Thyroid gland (tissue), 4 donors: ENCODE results near the gene MAP3K19. TPM values are rescaled to one million over a fixed set of nuclear protein-coding genes. Genes with fewer than 3 reads are reported as not detected.
"Not testable (repeated sequence)": the region's sequence is repeated elsewhere in the genome, so short reads cannot be mapped to it uniquely, and the experiment has no call there.

Experiments
- DNase-seq, 2 donors: peaks; one replicate each; pipeline ENCODE4 v3.0.0-alpha.2; 2019
- H3K27ac ChIP-seq, 3 donors: fragments of 200-600 bp; sonication (generic); 1 replicate in 2 of 3; 2 replicates in 1 of 3; pipeline ENCODE4 v1.5.1; 2016 to 2019; ENCODE audit warnings: mild to moderate bottlenecking in 1 of 3, moderate library complexity in 1 of 3
- H3K27me3 ChIP-seq: fragments of 200-600 bp; sonication (generic); one replicate; pipeline ENCODE4 v1.5.1; 2019
- H3K36me3 ChIP-seq, 2 donors: fragments of 200-600 bp; sonication (generic); one replicate each; pipeline ENCODE4 v1.5.1; 2016 to 2019
- H3K4me1 ChIP-seq, 2 donors: fragments of 200-600 bp; sonication (generic); one replicate each; pipeline ENCODE4 v1.5.1; 2017 to 2019
- H3K4me3 ChIP-seq, 3 donors: fragments of 200-600 bp; sonication (generic); replicated peaks in 1 of 3; 1 replicate in 2 of 3; 2 replicates in 1 of 3; pipeline ENCODE4 v1.5.1; 2016; ENCODE audit warnings: mild to moderate bottlenecking in 1 of 3
- H3K9me3 ChIP-seq: fragments of 200-600 bp; sonication (generic); one replicate; pipeline ENCODE4 v1.5.1; 2017
- POLR2A ChIP-seq, 2 donors: fragments of 450-650 bp; IDR thresholded peaks; one replicate each; pipeline ENCODE4 v1.6.1; 2017; ENCODE audit warnings: antibody characterized with exemption in 2 of 2, mild to moderate bottlenecking in 2 of 2, moderate library complexity in 1 of 2
- WGBS, 2 donors: methylation state at CpG; one replicate each; pipeline ENCODE4 v1.1.5; 2017; 5-methylcytosine and 5-hydroxymethylcytosine counted together
- intact Hi-C: fragments of 100-400 bp; cut with DNase I; formaldehyde crosslinking; loops from one replicate; pipeline ENCODE4 v1.15.1; 2023
- total RNA-seq, 4 donors: library from RNA; depleted of rRNA; stranded (reverse); fragments of >200 nt; gene quantifications; one replicate each; pipeline ENCODE4 v1.2.3, GENCODE V29; 2016
- TF ChIP-seq, protein P1 (sequence below), 6 experiments: fragments of 200-600 bp in 3 of 6; fragments of 450-650 bp in 3 of 6; sonication (generic) in 3 of 6; IDR thresholded peaks; one replicate each; pipeline ENCODE4 v1.5.1; 2016 to 2019; ENCODE audit warnings: antibody characterized with exemption in 6 of 6, mild to moderate bottlenecking in 2 of 6, inconsistent platforms in 1 of 6, moderate library complexity in 1 of 6

Gene MAP3K19
- total RNA-seq, 4 donors from 2014 or later: 0.15 TPM; not detected in 3

DNA sequence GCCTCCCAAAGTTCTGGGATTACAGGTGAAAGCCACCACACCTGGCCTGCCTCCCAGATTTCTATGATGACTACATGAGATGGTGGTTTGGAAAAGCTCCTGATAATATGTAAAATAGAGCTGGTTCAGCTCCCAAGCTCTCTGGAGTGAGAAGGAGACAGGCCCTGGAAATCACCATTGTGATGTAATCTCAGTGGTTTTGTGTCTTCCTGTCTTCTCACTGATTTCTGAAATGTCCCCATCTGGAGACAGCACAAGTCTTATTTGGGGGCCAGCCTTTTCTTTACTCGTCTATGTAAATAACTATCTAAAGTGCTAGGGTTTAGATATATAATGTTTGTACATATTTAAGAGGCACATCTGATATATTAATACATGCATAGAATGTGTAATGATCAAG is 64.6 kb downstream of the MAP3K19 start:
- 79 to 88% methylated on average over 1 of the region's 1 CpG for WGBS, 2 donors
- TF ChIP-seq, protein P1, sequence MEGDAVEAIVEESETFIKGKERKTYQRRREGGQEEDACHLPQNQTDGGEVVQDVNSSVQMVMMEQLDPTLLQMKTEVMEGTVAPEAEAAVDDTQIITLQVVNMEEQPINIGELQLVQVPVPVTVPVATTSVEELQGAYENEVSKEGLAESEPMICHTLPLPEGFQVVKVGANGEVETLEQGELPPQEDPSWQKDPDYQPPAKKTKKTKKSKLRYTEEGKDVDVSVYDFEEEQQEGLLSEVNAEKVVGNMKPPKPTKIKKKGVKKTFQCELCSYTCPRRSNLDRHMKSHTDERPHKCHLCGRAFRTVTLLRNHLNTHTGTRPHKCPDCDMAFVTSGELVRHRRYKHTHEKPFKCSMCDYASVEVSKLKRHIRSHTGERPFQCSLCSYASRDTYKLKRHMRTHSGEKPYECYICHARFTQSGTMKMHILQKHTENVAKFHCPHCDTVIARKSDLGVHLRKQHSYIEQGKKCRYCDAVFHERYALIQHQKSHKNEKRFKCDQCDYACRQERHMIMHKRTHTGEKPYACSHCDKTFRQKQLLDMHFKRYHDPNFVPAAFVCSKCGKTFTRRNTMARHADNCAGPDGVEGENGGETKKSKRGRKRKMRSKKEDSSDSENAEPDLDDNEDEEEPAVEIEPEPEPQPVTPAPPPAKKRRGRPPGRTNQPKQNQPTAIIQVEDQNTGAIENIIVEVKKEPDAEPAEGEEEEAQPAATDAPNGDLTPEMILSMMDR (IDR thresholded peaks at IDR 0.05): no peak
- no peak for TF ChIP-seq POLR2A (IDR thresholded peaks at IDR 0.05)

DNA sequence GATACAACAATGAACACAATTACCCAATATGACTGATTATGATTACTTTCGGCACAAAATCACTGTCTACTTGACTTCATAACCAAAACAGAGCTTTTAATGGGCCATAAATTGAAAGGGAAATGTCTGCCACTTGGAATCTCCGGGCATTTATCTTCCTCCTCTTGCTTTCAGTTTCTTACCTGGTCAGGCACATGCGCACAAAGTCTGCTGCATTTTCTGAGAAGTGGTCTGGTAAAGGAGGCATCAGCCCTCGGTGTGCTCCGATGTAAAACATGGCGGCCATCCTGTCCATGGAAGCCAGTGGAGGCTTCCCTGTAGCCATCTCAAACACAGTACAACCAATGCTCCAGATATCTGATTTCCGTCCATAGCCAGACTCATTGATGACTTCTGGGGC is 66.6 kb downstream of the MAP3K19 start:
- no peaks in the 10 kb centered on the region for H3K27me3 ChIP-seq
- no peaks in the 10 kb centered on the region for H3K9me3 ChIP-seq
- no peak overlapping the region for H3K27ac ChIP-seq
- no peaks in the 10 kb centered on the region for H3K36me3 ChIP-seq
- H3K4me3 ChIP-seq: no peak overlapping the region
- H3K4me1 ChIP-seq: no peaks in the 10 kb centered on the region
- intact Hi-C loops: no loop called here
- TF ChIP-seq POLR2A (IDR thresholded peaks at IDR 0.05): no peak
- TF ChIP-seq, protein P1 (IDR thresholded peaks at IDR 0.05): no peak
- 91 to 98% methylated on average over 6 to 7 of the region's 7 CpGs for WGBS, 2 donors
- no peak for DNase-seq

More for the DNA sequence above, 64.6 kb downstream of the MAP3K19 start:
- DNase-seq: no peak
- no peaks in the 10 kb centered on the region for H3K9me3 ChIP-seq
- no peaks in the 10 kb centered on the region for H3K4me1 ChIP-seq
- H3K36me3 ChIP-seq: no peaks in the 10 kb centered on the region
- no peak overlapping the region for H3K4me3 ChIP-seq
- intact Hi-C loops: no loop called here
- no peak overlapping the region for H3K27ac ChIP-seq
- no peaks in the 10 kb centered on the region for H3K27me3 ChIP-seq

DNA sequence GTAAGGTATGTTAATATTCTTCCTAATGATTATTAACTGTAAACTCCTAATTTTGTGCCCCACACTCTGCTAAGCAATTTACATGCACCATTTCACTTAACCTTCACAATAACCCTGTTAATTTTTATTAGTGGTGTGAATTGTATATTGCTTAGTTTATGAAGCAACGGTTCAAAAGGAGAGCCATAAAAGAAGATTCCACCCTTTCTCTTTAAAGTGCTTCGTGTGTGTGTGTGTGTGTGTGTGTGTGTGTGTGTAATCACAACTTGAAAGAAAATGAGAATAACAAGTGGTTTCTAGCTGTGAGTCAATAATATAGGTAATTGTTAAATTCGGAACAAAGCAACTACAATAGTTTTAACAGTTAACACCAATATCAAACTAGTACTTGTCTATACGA is 68.0 kb downstream of the MAP3K19 start:
- no peak overlapping the region for H3K27ac ChIP-seq
- no peaks in the 10 kb centered on the region for H3K9me3 ChIP-seq
- TF ChIP-seq POLR2A (IDR thresholded peaks at IDR 0.05): no peak
- TF ChIP-seq, protein P1 (IDR thresholded peaks at IDR 0.05): no peak
- intact Hi-C loops: no loop called here
- H3K4me3 ChIP-seq: no peak overlapping the region
- H3K27me3 ChIP-seq: no peaks in the 10 kb centered on the region
- 80 to 84% methylated on average over 4 of the region's 4 CpGs for WGBS, 2 donors
- no peak for DNase-seq
- H3K36me3 ChIP-seq: no peaks in the 10 kb centered on the region
- H3K4me1 ChIP-seq: no peaks in the 10 kb centered on the region

DNA sequence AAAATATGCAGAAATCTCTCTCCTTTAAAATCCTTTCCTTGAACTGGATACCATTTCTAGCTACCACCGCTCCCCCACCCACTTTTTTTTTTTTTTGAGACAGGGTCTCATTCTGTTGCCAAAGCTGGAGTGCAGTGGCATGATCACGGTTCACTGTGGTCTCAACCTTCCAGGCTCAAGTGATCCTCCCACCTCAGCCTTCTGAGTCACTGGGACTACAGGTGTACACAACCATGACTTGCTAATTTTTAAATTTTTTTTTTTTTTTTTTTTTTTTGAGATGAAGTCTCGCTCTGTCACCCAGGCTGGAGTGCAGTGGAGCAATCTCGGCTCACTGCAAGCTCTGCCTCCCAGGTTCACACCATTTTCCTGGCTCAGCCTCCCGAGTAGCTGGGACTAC is 70.1 kb downstream of the MAP3K19 start:
- intact Hi-C loops, H3K27ac ChIP-seq, H3K36me3 ChIP-seq, H3K4me1 ChIP-seq, H3K27me3 ChIP-seq, H3K9me3 ChIP-seq, DNase-seq, H3K4me3 ChIP-seq: not testable (repeated sequence)
- WGBS, 2 donors: 82 to 91% methylated on average over 5 of the region's 5 CpGs

DNA sequence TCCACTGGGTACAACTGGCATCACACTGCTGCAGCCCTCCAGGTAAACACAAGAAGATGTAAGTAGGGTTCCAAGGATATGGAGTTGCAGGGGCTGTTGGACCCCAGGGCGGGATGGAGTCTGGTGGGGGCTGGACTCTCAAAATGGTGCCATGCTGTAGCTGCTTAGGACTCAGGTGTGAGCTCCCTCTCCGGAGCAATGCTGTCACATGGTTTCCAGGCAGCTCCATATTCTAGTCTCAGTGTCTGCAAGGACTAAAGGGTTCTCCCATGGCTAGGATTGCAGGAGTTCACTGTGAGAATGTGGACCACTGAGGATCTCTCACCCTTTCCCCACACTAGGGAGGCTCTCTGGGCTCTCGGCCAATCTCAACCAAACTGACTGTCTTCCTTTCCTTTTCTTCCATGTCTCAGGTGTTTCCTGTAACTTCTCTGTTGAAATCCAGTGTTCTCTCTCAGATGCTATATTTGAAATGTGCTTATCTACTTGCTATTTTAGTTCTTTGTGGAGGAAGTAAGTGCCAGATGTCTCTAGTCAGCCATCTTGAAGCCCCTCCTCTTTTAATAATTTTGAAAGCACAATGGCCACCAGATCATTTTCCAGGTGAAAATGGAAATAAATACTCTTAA is 71.1 kb downstream of the MAP3K19 start:
- no peak overlapping the region for H3K27ac ChIP-seq
- no peaks in the 10 kb centered on the region for H3K9me3 ChIP-seq
- WGBS, 2 donors: 74 to 84% methylated on average over 2 to 3 of the region's 3 CpGs
- no peak for DNase-seq
- H3K36me3 ChIP-seq: no peaks in the 10 kb centered on the region
- intact Hi-C loops: no loop called here
- H3K4me1 ChIP-seq: no peaks in the 10 kb centered on the region
- no peak overlapping the region for H3K4me3 ChIP-seq
- TF ChIP-seq, protein P1 (IDR thresholded peaks at IDR 0.05): no peak
- TF ChIP-seq POLR2A (IDR thresholded peaks at IDR 0.05): no peak
- no peaks in the 10 kb centered on the region for H3K27me3 ChIP-seq
